Keratinocyte (primary cell): ENCODE data around the gene MTMR3.
"Not testable (repeated sequence)": the region's sequence is repeated elsewhere in the genome, so short reads cannot be mapped to it uniquely, and the experiment has no call there.

ENCODE experiments used
- CTCF ChIP-seq, 3 experiments: IDR thresholded peaks in 1 of 3; conservative IDR thresholded peaks in 1 of 3; optimal IDR thresholded peaks in 1 of 3; 2 replicates in 2 of 3; 3 replicates in 1 of 3; pipeline versions ENCODE3 to v1.5.1; 2011; ENCODE audit warnings: low read length in 3 of 3, mild to moderate bottlenecking in 3 of 3, moderate library complexity in 2 of 3, control low read depth in 1 of 3, inconsistent platforms in 1 of 3; ENCODE audit not compliant: insufficient read depth in 2 of 3; ENCODE audit errors: extremely low read depth in 1 of 3
- EZH2 ChIP-seq: IDR thresholded peaks from one replicate; pipeline ENCODE4 v1.6.1; 2012; ENCODE audit warnings: inconsistent platforms, mild to moderate bottlenecking, low read length, moderate library complexity

GRCh38 chr22:29836791-29837370, 46.1 kb upstream of the MTMR3 start:
- not testable (repeated sequence) for TF ChIP-seq CTCF (optimal IDR thresholded peaks at IDR 0.05 in 1 of 3, IDR thresholded peaks at IDR 0.05 in 1 of 3, conservative IDR thresholded peaks at IDR 0.05 in 1 of 3; ENCODE audit: extremely low read depth in 1 of 3, insufficient read depth in 2 of 3, low read length in 3 of 3); EZH2
